ENCODE measurements around the gene ADGRF5.

The ADGRF5 gene

DNA sequence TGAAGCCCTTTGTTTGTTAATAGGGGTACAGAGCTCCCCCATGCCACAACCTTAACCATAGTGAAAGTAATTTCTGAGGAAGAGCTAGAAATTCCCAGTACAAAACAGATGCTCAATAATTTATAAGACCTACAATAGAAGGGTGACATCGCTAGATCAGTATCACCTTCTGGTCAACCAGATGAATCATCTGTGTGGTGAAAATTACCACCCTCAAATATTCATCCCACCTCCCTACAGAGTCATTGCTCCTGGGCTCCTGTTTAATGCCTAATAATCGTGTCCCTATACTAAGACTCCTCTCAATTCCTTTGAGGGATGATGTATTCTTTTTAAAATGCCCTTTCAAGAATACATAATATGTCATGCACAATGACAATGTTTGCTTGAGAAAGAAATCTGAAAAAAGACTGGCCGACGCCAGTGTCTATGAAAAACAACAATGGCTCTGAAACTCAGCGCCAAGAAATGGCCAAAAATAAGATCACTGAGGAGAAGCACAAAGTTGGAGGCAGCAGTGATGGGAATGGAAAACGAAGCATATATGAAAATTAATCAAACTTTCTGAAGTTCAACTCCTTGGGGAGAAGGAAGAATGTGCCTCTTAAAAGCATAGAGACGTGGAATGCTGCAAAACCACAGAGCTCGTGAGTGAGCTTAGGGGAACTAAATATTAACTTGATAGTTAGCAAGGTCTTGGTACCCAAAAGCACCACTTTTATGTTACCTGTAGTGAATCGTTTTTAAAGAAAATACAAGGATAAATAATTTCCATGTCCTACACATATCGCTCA is 11.0 kb upstream of the ADGRF5 start:
- DNase-seq (ENCODE audit: low spot score) = no peak

GRCh38 chr6:46931416-46931815 is 9.7 kb upstream of the ADGRF5 start:
- no peak for DNase-seq (ENCODE audit: low spot score)

GRCh38 chr6:46930331-46930730 is 8.6 kb upstream of the ADGRF5 start:
- no peak for DNase-seq (ENCODE audit: low spot score)

GRCh38 chr6:46927066-46927465 is 5.3 kb upstream of the ADGRF5 start:
- no peak for DNase-seq (ENCODE audit: low spot score)

- DNase-seq (ENCODE audit: low spot score) = no peak
These were observed 4.7 kb upstream of the ADGRF5 start for GRCh38 chr6:46926481-46926880.

DNA sequence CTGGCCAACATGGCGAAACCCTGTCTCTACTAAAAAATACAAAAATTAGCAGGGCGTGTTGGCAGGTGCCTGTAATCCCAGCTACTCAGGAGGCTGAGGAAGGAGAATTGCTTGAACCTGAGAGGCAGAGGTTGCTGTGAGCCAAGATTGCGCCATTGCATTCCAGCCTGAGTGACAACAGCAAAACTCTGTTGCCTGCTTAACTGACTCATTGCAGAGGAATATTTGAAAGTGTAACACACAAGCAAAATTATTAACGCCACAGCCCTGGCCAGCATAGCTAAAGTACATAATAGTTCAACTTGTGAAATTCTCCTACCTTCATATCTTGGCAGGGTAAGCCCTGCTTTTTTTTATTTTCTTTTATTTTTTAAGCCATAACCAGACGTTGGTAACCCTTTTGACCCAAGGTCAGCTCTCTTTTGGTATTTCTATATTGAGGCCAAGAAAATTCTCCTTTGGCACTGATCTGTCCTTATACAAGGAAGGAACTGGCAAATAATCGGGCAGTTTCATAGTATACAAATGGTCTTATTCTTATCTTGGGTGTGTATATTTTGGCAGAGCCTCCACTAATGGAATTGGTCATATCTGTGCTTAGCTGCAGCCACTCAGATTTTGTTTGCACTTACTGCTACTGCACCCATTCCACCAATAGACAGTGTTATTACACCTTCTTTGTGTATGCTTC is 4.0 kb upstream of the ADGRF5 start:
- DNase-seq (ENCODE audit: low spot score) = no peak

GRCh38 chr6:46923476-46923875 is 1.7 kb upstream of the ADGRF5 start:
- no peak for DNase-seq (ENCODE audit: low spot score)

DNA sequence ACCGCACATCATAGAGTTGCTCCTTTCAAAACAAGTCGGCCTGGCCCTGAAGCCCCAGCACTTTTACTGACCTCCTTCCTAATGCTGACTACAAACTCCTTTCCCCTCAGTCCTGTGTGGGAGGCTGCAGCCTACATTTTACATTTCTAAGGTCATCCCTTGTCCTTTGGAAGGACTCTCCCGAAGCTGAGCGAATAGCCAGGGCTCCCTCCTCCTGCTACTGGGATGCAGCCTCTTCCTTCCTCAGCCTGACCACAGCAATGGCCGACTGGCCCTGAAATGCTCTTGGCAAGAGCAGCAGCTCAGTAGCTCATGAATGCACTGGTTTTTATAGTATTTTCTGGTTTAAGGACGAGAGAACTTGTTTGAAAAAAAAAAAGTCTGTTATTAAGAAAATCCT is 679 bp downstream of the ADGRF5 start:
- no peak for DNase-seq (ENCODE audit: low spot score)

DNA sequence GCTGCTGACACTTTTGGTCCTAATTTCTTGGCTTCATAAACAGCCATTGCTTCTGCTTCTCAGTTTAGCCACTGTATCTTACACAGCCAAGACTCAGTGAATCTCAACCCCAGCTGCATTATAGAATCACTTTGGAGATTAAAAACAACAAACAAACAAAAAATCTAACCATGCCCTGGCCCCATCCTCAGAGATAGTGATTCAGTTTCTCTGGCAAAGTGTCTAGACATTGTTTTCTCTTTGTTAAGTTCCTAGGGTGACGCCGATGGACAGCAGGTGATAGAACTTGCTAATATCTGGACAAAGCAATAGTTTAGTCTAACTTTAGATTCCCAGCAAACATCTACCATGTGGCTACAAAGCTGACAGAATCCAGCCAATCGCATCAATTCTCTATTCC is 2.9 kb downstream of the ADGRF5 start:
- no peak for DNase-seq (ENCODE audit: low spot score)

DNA sequence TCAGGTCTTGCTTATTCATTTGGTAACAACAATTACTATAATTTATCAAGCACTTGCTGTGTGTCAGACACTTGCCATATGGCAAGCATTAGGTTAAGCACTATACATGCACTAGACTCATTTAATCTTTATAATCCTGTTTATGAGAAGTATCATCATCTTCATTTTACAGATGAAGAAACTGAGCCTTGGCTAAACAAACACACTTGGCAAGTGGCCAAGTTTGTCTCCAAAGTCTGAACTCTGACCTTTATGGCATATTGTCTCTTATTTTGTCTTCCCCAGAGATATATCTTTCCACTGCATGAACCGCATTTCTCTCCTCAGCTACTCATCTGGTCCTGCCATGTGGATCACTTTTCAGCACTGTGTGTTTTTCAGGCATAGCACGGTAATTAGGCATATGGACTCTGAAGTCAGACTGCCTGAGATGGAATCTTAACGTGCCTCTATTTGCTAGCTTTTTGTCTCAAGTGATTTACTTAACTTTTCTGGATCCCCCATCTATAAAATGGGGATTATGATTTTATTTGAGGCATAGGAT is 4.7 kb downstream of the ADGRF5 start:
- no peak for DNase-seq (ENCODE audit: low spot score)

- no peak for DNase-seq (ENCODE audit: low spot score)
These were observed 5.9 kb downstream of the ADGRF5 start for GRCh38 chr6:46915866-46916265.

DNA sequence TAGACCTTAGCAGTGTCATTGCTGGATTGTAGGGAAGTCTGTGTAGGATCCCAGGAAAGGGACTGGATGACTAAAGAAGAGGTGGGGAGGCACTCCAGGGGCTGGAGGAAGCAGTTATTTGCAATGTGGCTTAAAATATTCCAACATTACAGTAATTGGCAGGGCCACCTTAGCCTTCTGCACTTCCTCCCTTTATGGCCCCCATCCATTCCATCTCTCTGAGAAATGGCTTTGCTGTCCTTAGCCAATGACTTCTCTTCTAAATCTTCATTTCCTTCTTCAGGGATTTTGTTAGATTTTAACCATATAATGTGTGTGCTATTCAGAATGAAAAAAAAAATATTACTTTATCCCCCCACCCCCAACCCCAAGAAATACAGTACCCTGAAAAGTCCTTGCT is 6.4 kb downstream of the ADGRF5 start:
- DNase-seq (ENCODE audit: low spot score) = no peak

DNA sequence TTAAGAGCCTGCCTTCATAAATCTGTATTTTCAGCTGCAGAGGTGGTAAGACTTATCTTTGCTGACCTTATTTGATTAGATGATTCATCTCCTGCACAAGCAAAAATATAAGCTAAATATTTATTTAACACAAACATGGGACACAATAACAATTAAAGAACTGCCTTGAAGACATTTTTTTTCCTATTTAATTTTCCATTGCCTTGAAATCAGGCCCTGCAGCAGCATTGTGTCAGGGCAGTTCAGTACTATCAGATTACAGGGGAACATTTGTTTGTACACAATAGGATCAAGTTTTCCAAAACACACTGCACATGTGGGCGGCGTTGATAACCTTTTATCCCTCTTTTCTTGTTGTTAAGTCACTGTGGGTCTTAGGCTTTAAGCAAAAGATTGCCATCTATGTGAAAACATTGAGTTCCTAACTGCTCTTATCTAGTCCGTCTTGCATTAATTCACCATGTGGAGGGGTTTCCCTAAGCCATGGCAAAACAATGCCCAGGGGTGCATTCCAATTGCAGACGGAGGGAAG is 7.4 kb downstream of the ADGRF5 start:
- DNase-seq (ENCODE audit: low spot score) = no peak

GRCh38 chr6:46909371-46909770 is 12.4 kb downstream of the ADGRF5 start:
- no peak for DNase-seq (ENCODE audit: low spot score)

GRCh38 chr6:46906776-46907175 is 15.0 kb downstream of the ADGRF5 start:
- no peak for DNase-seq (ENCODE audit: low spot score)

GRCh38 chr6:46904117-46904516 is 17.6 kb downstream of the ADGRF5 start:
- no peak for DNase-seq (ENCODE audit: low spot score)

DNA sequence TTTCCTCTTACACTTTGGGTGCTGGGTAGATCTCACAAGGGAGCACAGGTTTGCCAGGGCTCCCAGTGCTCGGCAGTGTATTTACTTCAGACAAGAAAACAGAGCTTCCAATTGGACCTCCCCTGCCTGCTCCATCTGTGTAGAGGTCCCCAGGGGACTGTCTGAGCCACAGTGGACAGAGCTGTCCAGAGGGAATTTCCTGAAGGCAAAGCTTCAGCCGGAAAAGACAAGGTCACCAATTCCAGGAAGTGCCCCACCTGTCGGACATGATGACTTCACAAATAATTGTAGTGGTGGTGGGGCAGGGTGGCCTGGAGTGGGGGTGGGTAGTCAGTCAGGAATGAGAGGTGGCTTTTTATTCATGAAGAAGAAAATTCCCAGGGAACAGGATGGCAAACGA is 18.6 kb downstream of the ADGRF5 start:
- no peak for DNase-seq (ENCODE audit: low spot score)

GRCh38 chr6:46901882-46902314 is 19.8 kb downstream of the ADGRF5 start:
- no peak for DNase-seq (ENCODE audit: low spot score)

GRCh38 chr6:46900266-46900665 is 21.5 kb downstream of the ADGRF5 start:
- no peak for DNase-seq (ENCODE audit: low spot score)

DNA sequence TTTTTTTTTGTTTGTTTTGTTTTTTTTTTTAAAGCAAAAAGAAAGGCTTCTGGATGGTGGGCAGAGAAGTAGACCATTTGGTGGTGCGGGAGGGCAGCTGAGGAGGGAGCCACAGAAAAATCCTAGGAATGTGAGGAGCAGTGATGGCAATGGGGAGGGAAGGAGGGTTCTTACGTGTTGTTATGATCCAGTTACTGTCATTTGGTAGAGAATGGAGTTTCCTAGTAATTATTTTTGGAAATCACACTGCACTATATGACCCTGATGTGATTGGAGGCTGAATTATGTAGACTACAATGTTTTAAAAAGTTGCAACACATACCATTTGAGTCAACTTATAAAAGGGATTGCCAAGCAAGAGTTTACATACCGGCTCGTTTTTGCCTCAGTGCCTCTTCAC is 22.1 kb downstream of the ADGRF5 start:
- no peak for DNase-seq (ENCODE audit: low spot score)

- DNase-seq (ENCODE audit: low spot score) = no peak
These were observed 23.7 kb downstream of the ADGRF5 start for GRCh38 chr6:46898006-46898405.

DNA sequence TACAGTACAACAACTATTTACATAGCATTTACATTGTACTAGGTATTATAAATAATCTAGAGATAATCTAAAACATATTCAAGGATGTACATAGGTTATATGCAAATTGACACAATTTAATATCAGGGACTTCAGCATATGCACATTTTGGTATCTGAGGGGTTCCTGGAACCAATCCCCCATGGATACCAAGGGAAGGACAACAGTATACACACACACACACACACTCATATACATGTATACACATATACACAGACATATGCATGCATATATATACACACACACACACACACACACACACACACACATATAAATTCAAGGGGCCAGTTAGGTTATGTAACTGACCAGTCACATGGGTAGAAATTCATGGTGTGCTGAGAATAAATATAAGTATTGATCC is 24.9 kb downstream of the ADGRF5 start:
- DNase-seq (ENCODE audit: low spot score) = no peak

- DNase-seq (ENCODE audit: low spot score) = no peak
These were observed 25.8 kb downstream of the ADGRF5 start for GRCh38 chr6:46895930-46896329.

All from cerebellar cortex (tissue), 1 donor.